ENCODE measurements around the gene HES2. TPM values are rescaled to one million over a fixed set of nuclear protein-coding genes. Genes with fewer than 3 reads are reported as not detected.

HES2 gene
- total RNA-seq, 1 experiment from 2014 or later = 1.2 TPM

DNA sequence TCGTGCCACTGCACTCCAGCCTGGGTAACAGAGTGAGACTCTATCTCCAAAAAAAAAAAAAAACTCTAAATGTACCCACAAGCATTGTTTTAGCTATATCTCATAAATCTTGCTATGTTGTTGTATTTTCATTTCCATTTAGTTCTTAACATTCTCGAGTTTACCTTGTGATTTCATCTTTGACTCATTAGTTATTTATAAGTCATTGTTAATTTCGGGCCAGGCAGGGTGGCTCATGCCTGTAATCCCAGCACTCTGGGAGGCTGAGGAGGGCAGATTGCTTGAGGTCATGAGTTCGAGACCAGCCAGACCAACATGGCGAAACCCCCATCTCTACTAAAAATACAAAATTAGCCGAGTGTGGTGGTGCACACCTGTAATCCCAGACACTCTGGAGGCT lies 11.7 kb downstream of the HES2 start:
- Histone ChIP-seq H2BK15ac (ENCODE audit: low read depth, low read length) (no peak overlapping the region), H2BK20ac (ENCODE audit: low read depth, low read length, poor library complexity, severe bottlenecking) (no peak overlapping the region), H3K23ac (ENCODE audit: insufficient read length, low read depth, low read length) (no peak overlapping the region), H3K4ac (ENCODE audit: low read depth, low read length) (no peak overlapping the region), H3K79me1 (ENCODE audit: insufficient read depth, low read depth, low read length, poor library complexity, severe bottlenecking) (no peaks in the 10 kb centered on the region), H3K14ac (ENCODE audit: insufficient read depth, low read length) (no peak overlapping the region), H2AK5ac (ENCODE audit: insufficient read length, low read length) (no peak overlapping the region), H4K8ac (replicated peaks; ENCODE audit: insufficient read length, low read depth, low read length) (no peak overlapping the region), H3T11ph (ENCODE audit: low read length) (no peak overlapping the region), H3K18ac (ENCODE audit: insufficient read length, low read depth, low read length) (no peak overlapping the region), H2BK5ac (ENCODE audit: insufficient read length, low read length) (no peak overlapping the region), H2BK120ac (ENCODE audit: low read depth, low read length, poor library complexity, severe bottlenecking) (no peak overlapping the region), H3K9ac (ENCODE audit: extremely low read depth, insufficient read length, low read length) (no peak overlapping the region), H3K27me3 (ENCODE audit: insufficient read depth, low read length) (no peaks in the 10 kb centered on the region), H3K4me2 (ENCODE audit: insufficient read depth, insufficient read length, low read length) (no peak overlapping the region), H3K27ac (ENCODE audit: insufficient read length, low read depth, low read length) (no peak overlapping the region), H3K23me2 (ENCODE audit: insufficient read length, low read depth, low read length, poor library complexity, severe bottlenecking) (no peaks in the 10 kb centered on the region), H2BK12ac (ENCODE audit: insufficient read length, low read depth, low read length) (no peak overlapping the region), H3K79me2 (ENCODE audit: insufficient read depth, low read length) (no peaks in the 10 kb centered on the region), H4K91ac (ENCODE audit: insufficient read length, low read depth, low read length) (no peak overlapping the region), H4K5ac (ENCODE audit: insufficient read length, low read depth, low read length) (no peak overlapping the region), H3K4me1 (ENCODE audit: insufficient read depth, low read length) (no peaks in the 10 kb centered on the region), H2AFZ (ENCODE audit: low read length) (no peak overlapping the region), H3K56ac (ENCODE audit: insufficient read length, low read depth, low read length) (no peak overlapping the region), H3K9me3 (ENCODE audit: control insufficient read depth, low read depth, low read length) (no peaks in the 10 kb centered on the region), H4K20me1 (ENCODE audit: control insufficient read depth, insufficient read depth, insufficient read length) (no peaks in the 10 kb centered on the region)
- DNase-seq = no peak
- Mint-ChIP-seq H3K4me1 (no peaks in the 10 kb centered on the region; a peak in 2 of 4 replicates), H3K4me3 (no peak overlapping the region), H3K36me3 (ENCODE audit: insufficient read depth in 1 of 3, low read depth in 3 of 3) (no peaks in the 10 kb centered on the region), H3K27me3 (ENCODE audit: low read depth) (peaks cover 66% of the 10 kb centered on the region), H3K9me3 (no peaks in the 10 kb centered on the region; a peak in 1 of 5 replicates), H3K27ac (no peak overlapping the region)
- no peak for TF ChIP-seq CTCF (conservative IDR thresholded peaks at IDR 0.05)
- WGBS (ENCODE audit: extremely low coverage, insufficient read length, low lambda C conversion rate) = no CpG with 5 or more reads among the region's 6 CpGs
